ENCODE results near the gene B3GAT2. TPM values are rescaled to one million over a fixed set of nuclear protein-coding genes. Genes with fewer than 3 reads are reported as not detected.

Gene B3GAT2, protein sequence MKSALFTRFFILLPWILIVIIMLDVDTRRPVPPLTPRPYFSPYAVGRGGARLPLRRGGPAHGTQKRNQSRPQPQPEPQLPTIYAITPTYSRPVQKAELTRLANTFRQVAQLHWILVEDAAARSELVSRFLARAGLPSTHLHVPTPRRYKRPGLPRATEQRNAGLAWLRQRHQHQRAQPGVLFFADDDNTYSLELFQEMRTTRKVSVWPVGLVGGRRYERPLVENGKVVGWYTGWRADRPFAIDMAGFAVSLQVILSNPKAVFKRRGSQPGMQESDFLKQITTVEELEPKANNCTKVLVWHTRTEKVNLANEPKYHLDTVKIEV
- 0.03 TPM in 1 of 2 replicates, not detected in the other for total RNA-seq (2014; rRNA removed; shearing (Covaris generic))

DNA sequence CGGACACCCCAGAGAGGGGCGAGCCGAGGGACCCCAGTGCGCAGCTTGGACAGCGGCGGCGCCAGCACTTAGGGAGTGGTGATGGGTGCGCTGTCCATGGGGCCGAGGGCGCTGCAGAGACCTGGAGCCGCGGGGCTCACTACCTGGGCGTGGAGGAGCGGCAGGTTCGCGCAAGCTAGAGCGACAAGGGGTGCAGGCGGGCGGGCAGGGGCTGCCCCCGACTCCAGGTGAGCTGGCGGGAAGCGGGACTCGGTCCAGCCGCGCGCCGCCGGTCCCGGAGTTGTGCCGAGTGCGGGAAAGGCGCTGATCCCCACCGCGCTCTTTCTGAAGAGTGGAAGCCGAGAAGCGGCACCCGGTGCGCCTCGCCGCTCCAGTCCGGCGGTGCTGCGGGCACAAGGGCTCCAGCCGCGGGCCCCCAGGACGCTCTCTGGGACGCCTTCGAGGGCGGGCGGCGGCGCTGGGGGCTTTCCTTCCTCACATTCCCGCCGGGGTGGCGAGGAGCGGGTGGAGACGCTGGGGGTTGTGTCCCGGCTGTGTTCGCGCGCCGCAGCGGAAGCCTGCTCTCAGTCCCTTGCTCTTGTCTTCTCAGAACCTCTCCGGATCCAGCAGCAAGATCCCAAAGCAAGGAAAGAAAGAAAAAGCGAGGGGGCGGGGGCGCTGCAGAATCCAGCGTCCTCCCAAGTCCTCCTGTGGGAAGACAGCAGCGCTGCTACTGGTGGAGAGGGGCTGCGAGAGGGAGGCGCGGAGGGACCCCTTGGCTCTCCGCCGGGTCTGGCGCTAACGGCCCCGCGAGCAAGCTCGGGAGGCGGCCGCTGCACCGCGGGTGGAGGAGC lies at the start of gene B3GAT2:
Gene B3GAT2, minus strand, starts transcription at position 610 of the 833 bp plus-strand sequence. CDS start 631 bp downstream, outside the sequence.

